GM12875 (cell line): ENCODE results near the gene STEEP1.

Experiments
- H3K4me3 ChIP-seq: one replicate; pipeline ENCODE4 v1.5.1; 2011; ENCODE audit warnings: low read depth, low read length, control low read depth
- CTCF ChIP-seq: IDR thresholded peaks from 2 replicates; pipeline ENCODE4 v1.5.1; 2011; ENCODE audit warnings: low read depth, mild to moderate bottlenecking, control low read depth, inconsistent platforms, low read length, moderate library complexity, borderline replicate concordance; ENCODE audit not compliant: insufficient read depth

STEEP1 gene

GRCh38 chrX:119573222-119573621 is 8.0 kb upstream of the STEEP1 start:
- H3K4me3 ChIP-seq: no peak overlapping the region
- no peak for TF ChIP-seq CTCF

- no peak overlapping the region for H3K4me3 ChIP-seq
- no peak for TF ChIP-seq CTCF
Measured at GRCh38 chrX:119570351-119570835, 5.2 kb upstream of the STEEP1 start.

- TF ChIP-seq CTCF: no peak
- H3K4me3 ChIP-seq: no peak overlapping the region
Measured at GRCh38 chrX:119552508-119552907, 12.7 kb downstream of the STEEP1 start.

- H3K4me3 ChIP-seq: no peak overlapping the region
- TF ChIP-seq CTCF: no peak
Measured at GRCh38 chrX:119549327-119550016, 15.7 kb downstream of the STEEP1 start.

GRCh38 chrX:119541188-119541587 is 24.0 kb downstream of the STEEP1 start:
- no peak overlapping the region for H3K4me3 ChIP-seq
- no peak for TF ChIP-seq CTCF

GRCh38 chrX:119539872-119540271 is 25.3 kb downstream of the STEEP1 start:
- 0 out of 2 replicates have a peak, but pooled peaks have one; percentile 22 for TF ChIP-seq CTCF
- H3K4me3 ChIP-seq: no peak overlapping the region

- no peak overlapping the region for H3K4me3 ChIP-seq
Measured at GRCh38 chrX:119537487-119537886, 27.7 kb downstream of the STEEP1 start.

More at GRCh38 chrX:119537487-119537886, 27.7 kb downstream of the STEEP1 start:
- TF ChIP-seq CTCF: no peak
